Panc1 (cell line): ENCODE results near the gene RAET1E. TPM values are rescaled to one million over a fixed set of nuclear protein-coding genes. Genes with fewer than 3 reads are reported as not detected.
"Not testable (repeated sequence)": the region's sequence is repeated elsewhere in the genome, so short reads cannot be mapped to it uniquely, and the experiment has no call there.

Experiments used
- ATAC-seq: fragments of 200-7000 bp; cut with Tn5 transposase; 2 replicates; pipeline ENCODE4 v1.9.1; 2020; ENCODE audit warnings: mild to moderate bottlenecking, moderate library complexity
- BruUV-seq: library from RNA; stranded (reverse); fragments of 400-500 nt; replicated peaks from 2 replicates; lab custom pipeline; 2021; lab: Mats Ljungman, UMichigan
- CTCF ChIA-PET: fragments of 300-600 bp; sonication (Branson Sonifier 250); formaldehyde crosslinking; loops from one replicate; lab custom pipeline; 2022; ENCODE audit warnings: antibody characterized with exemption; lab: Charles Lee
- POLR2A ChIA-PET: fragments of 300-600 bp; sonication (Branson Sonifier 250); formaldehyde crosslinking; loops from one replicate; lab custom pipeline; 2022; ENCODE audit warnings: antibody characterized with exemption; lab: Charles Lee
- DNase-seq: peaks from one replicate; pipeline ENCODE4 v3.0.0-alpha.2; 2010; ENCODE audit warnings: low read depth, low spot score
- H3K27ac ChIP-seq: 2 replicates; pipeline ENCODE4 v1.5.1; 2011; ENCODE audit warnings: mild to moderate bottlenecking, low read length, inconsistent platforms
- H3K27me3 ChIP-seq: fragments of 200-500 bp; sonication (Bioruptor generic); 2 replicates; pipeline ENCODE4 v1.6.0; 2014; ENCODE audit warnings: low read length, inconsistent platforms; ENCODE audit not compliant: control insufficient read depth, insufficient read depth
- H3K36me3 ChIP-seq: fragments of 200-500 bp; sonication (Bioruptor generic); 2 replicates; pipeline ENCODE4 v1.5.1; 2014; ENCODE audit warnings: inconsistent platforms, mild to moderate bottlenecking, low read length, moderate library complexity; ENCODE audit not compliant: control insufficient read depth, insufficient read depth
- H3K4me1 ChIP-seq: 2 replicates; pipeline ENCODE4 v1.5.1; 2011; ENCODE audit warnings: inconsistent platforms, mild to moderate bottlenecking, low read length, moderate library complexity; ENCODE audit not compliant: control insufficient read depth, insufficient read depth
- H3K4me3 ChIP-seq, 2 experiments: 2 replicates each; pipeline ENCODE4 v1.5.1; 2011 to 2012; ENCODE audit warnings: low read depth in 2 of 2, low read length in 2 of 2, mild to moderate bottlenecking in 2 of 2, inconsistent platforms in 1 of 2, moderate library complexity in 1 of 2
- H3K9me3 ChIP-seq: fragments of 200-500 bp; sonication (Bioruptor generic); 2 replicates; pipeline ENCODE4 v1.5.1; 2014; ENCODE audit warnings: low read depth, mild to moderate bottlenecking, inconsistent platforms, low read length, moderate library complexity; ENCODE audit not compliant: control insufficient read depth, insufficient read depth
- POLR2AphosphoS5 ChIP-seq: IDR thresholded peaks from 2 replicates; pipeline ENCODE4 v1.6.1; 2012; ENCODE audit warnings: mild to moderate bottlenecking, low read depth, low read length, moderate library complexity
- REST ChIP-seq, 2 experiments: IDR thresholded peaks; 2 replicates each; pipeline ENCODE4 v1.6.1; 2011 to 2012; ENCODE audit warnings: low read depth in 2 of 2, control low read depth in 1 of 2, low read length in 1 of 2, mild to moderate bottlenecking in 1 of 2, moderate library complexity in 1 of 2; ENCODE audit not compliant: insufficient read depth in 1 of 2
- SIN3A ChIP-seq: IDR thresholded peaks from 2 replicates; pipeline ENCODE4 v1.6.1; 2012; ENCODE audit warnings: low read depth, mild to moderate bottlenecking, low read length, moderate library complexity, borderline replicate concordance; ENCODE audit not compliant: insufficient read depth
- TCF7L2 ChIP-seq: IDR thresholded peaks from 2 replicates; pipeline ENCODE4 v1.6.1; 2011; ENCODE audit warnings: mild to moderate bottlenecking, low read depth, low read length, inconsistent platforms
- in situ Hi-C: cut with HindIII; loops from 2 replicates; pipeline ENCODE4 v1.10.0; 2016; ENCODE audit warnings: low sequenced_read_pairs, low pct_unique_long_range_greater_than_20kb
- intact Hi-C: fragments of 100-400 bp; cut with micrococcal nuclease; formaldehyde crosslinking; loops from one replicate; pipeline ENCODE4 v1.10.0; 2022; ENCODE audit not compliant: unreplicated experiment
- total RNA-seq: library from RNA; stranded (reverse); gene quantifications from one replicate; pipeline ENCODE4 v1.2.1, GENCODE V29; 2021; ENCODE audit not compliant: unreplicated experiment
- TF ChIP-seq, protein P1 (sequence below): fragments of 450-650 bp; IDR thresholded peaks from 2 replicates; pipeline ENCODE4 v1.5.1; 2017; ENCODE audit warnings: mild to moderate bottlenecking

The RAET1E gene
- total RNA-seq, 1 experiment from 2014 or later = 1.8 TPM

DNA sequence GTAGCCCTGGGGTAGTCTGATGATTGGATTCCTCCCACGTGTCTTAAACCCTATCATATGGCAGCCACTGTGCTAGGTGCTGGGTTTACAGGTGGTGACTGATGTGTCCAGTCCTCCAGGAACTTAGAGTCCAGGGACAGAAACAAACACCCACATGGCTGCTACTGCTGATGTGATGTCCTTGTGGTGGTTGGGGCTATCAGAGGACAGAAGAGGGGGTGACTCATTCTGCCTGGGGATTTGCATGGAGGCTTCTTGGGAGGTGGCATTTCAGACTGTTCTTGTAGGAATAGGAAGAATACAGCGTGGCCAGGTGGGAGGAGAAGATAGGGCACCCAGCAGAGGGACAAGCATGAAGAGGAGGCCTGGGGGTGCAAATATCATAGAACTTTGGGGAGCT is 15.2 kb upstream of the RAET1E start:
- H3K9me3 ChIP-seq = peaks cover 5% of the 10 kb centered on the region; the same call in 1 of the 2 replicates
- in situ Hi-C loops = no loop called here
- DNase-seq = no peak
- H3K27me3 ChIP-seq = no peaks in the 10 kb centered on the region
- H3K4me1 ChIP-seq = no peaks in the 10 kb centered on the region
- POLR2A ChIA-PET = no interaction called here
- TF ChIP-seq SIN3A = no peak
- TF ChIP-seq POLR2AphosphoS5 = no peak
- no peak for TF ChIP-seq REST (IDR thresholded peaks at IDR 0.05; ENCODE audit: insufficient read depth in 1 of 2, low read depth in 2 of 2, low read length in 1 of 2)
- no peak for TF ChIP-seq TCF7L2
- TF ChIP-seq, protein P1, sequence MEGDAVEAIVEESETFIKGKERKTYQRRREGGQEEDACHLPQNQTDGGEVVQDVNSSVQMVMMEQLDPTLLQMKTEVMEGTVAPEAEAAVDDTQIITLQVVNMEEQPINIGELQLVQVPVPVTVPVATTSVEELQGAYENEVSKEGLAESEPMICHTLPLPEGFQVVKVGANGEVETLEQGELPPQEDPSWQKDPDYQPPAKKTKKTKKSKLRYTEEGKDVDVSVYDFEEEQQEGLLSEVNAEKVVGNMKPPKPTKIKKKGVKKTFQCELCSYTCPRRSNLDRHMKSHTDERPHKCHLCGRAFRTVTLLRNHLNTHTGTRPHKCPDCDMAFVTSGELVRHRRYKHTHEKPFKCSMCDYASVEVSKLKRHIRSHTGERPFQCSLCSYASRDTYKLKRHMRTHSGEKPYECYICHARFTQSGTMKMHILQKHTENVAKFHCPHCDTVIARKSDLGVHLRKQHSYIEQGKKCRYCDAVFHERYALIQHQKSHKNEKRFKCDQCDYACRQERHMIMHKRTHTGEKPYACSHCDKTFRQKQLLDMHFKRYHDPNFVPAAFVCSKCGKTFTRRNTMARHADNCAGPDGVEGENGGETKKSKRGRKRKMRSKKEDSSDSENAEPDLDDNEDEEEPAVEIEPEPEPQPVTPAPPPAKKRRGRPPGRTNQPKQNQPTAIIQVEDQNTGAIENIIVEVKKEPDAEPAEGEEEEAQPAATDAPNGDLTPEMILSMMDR = no peak
- H3K36me3 ChIP-seq = no peaks in the 10 kb centered on the region
- no peak overlapping the region for H3K4me3 ChIP-seq
- BruUV-seq = no TSS peak
- ATAC-seq = no peak
- CTCF ChIA-PET = no interaction called here
- no peak overlapping the region for H3K27ac ChIP-seq
- intact Hi-C loops = no loop called here

- BruUV-seq, DNase-seq, intact Hi-C loops, POLR2A ChIA-PET, CTCF ChIA-PET, in situ Hi-C loops, H3K27me3 ChIP-seq, ATAC-seq, H3K27ac ChIP-seq, H3K36me3 ChIP-seq, H3K4me3 ChIP-seq, H3K9me3 ChIP-seq, H3K4me1 ChIP-seq: not testable (repeated sequence)
Observed at GRCh38 chr6:149912680-149913079, 14.8 kb upstream of the RAET1E start.

- Histone ChIP-seq H3K36me3 (no peaks in the 10 kb centered on the region), H3K4me1 (no peaks in the 10 kb centered on the region), H3K27me3 (no peaks in the 10 kb centered on the region), H3K9me3 (peaks cover 6% of the 10 kb centered on the region; the same call in 1 of the 2 replicates), H3K4me3 (no peak overlapping the region), H3K27ac (no peak overlapping the region)
- ATAC-seq (no peak), DNase-seq (no peak)
- ChIA-PET CTCF (no interaction called here), POLR2A (no interaction called here)
- TF ChIP-seq REST (IDR thresholded peaks at IDR 0.05; ENCODE audit: insufficient read depth in 1 of 2, low read depth in 2 of 2, low read length in 1 of 2) (no peak), TCF7L2 (no peak), SIN3A (no peak), POLR2AphosphoS5 (no peak)
- TF ChIP-seq, protein P1 = no peak
- intact Hi-C loops = no loop called here
- BruUV-seq = no TSS peak
- in situ Hi-C loops = no loop called here
Observed at GRCh38 chr6:149910721-149911151, 12.8 kb upstream of the RAET1E start.
